AG10803 (cell line): Measurements from ENCODE around the gene TMEM258.

Source experiments
- DNase-seq: peaks from one replicate; pipeline ENCODE4 v3.0.0; 2010; ENCODE audit warnings: low read depth
- H3K4me3 ChIP-seq: 2 replicates; pipeline ENCODE4 v1.5.1; 2011; ENCODE audit warnings: mild to moderate bottlenecking, low read length, control low read depth
- CTCF ChIP-seq: conservative IDR thresholded peaks from 2 replicates; pipeline ENCODE4 v1.5.1; 2011; ENCODE audit warnings: mild to moderate bottlenecking, low read length, control low read depth, inconsistent platforms

Gene TMEM258

GRCh38 chr11:61769169-61769920, 23.1 kb downstream of the TMEM258 start:
- H3K4me3 ChIP-seq: no peak overlapping the region
- no peak for TF ChIP-seq CTCF
- no peak for DNase-seq

- no peak overlapping the region for H3K4me3 ChIP-seq
- DNase-seq: no peak
- TF ChIP-seq CTCF: no peak
Observed at GRCh38 chr11:61768376-61769076, 23.9 kb downstream of the TMEM258 start.

GRCh38 chr11:61766353-61766841, 26.0 kb downstream of the TMEM258 start:
- TF ChIP-seq CTCF: no peak
- no peak for DNase-seq
- no peak overlapping the region for H3K4me3 ChIP-seq

GRCh38 chr11:61765550-61766253, 26.7 kb downstream of the TMEM258 start:
- no peak for TF ChIP-seq CTCF
- H3K4me3 ChIP-seq: no peak overlapping the region
- DNase-seq: no peak

- H3K4me3 ChIP-seq: no peak overlapping the region
- DNase-seq: no peak
Observed at GRCh38 chr11:61764606-61765260, 27.7 kb downstream of the TMEM258 start.

More at GRCh38 chr11:61764606-61765260, 27.7 kb downstream of the TMEM258 start:
- TF ChIP-seq CTCF: no peak
